ENCODE results near the gene CCDC92. TPM values are rescaled to one million over a fixed set of nuclear protein-coding genes. Genes with fewer than 3 reads are reported as not detected.

The CCDC92 gene
- total and polyA plus RNA-seq, 2 donors (not counting 1 experiment from before 2014, with no cell fraction given), result 26.6 to 36.2 TPM

GRCh38 chr12:123967121-123967586, 5.5 kb downstream of the CCDC92 start:
- Histone ChIP-seq H3K27ac (ENCODE audit: low read length in 2 of 2) (no peak overlapping the region), H3K4me3 (ENCODE audit: control extremely low read depth in 1 of 5, extremely low read depth in 1 of 5, insufficient read depth in 1 of 5, low read depth in 2 of 5, low read length in 4 of 5) (no peak overlapping the region), H3K9ac (ENCODE audit: low read length) (no peak overlapping the region), H3K4me2 (replicated peaks; ENCODE audit: low read depth, low read length, poor library complexity, severe bottlenecking) (no peak overlapping the region), H3K9me3 (ENCODE audit: control extremely low read depth in 1 of 3, control insufficient read depth in 2 of 3, insufficient read depth in 1 of 3, low read length in 2 of 3) (no peaks in the 10 kb centered on the region), H4K20me1 (ENCODE audit: control insufficient read depth, insufficient read depth, low read length, poor library complexity, severe bottlenecking) (no peaks in the 10 kb centered on the region), H3K27me3 (replicated peaks in 1 of 4; ENCODE audit: control extremely low read depth in 1 of 4, control insufficient read depth in 3 of 4, insufficient read depth in 4 of 4, low read length in 3 of 4) (no peaks in the 10 kb centered on the region), H3K4me1 (ENCODE audit: control insufficient read depth in 2 of 2, insufficient read depth in 2 of 2, low read length in 2 of 2) (peaks cover 6% of the 10 kb centered on the region in 2 donors), H3K36me3 (replicated peaks in 1 of 2; ENCODE audit: control extremely low read depth in 1 of 2, control insufficient read depth in 1 of 2, extremely low read depth in 1 of 2, insufficient read depth in 2 of 2, low read length in 1 of 2) (peaks cover 0 to 3% of the 10 kb centered on the region in 2 experiments), H3K79me2 (ENCODE audit: control insufficient read depth, insufficient read depth, low read length) (peaks cover 21% of the 10 kb centered on the region), H2AFZ (ENCODE audit: insufficient read depth, low read depth, low read length, poor library complexity, severe bottlenecking) (no peak overlapping the region)
- H3K4me3 Mint-ChIP-seq, result no peak overlapping the region
- WGBS (ENCODE audit: insufficient coverage), result 85% methylated on average over 4 of the region's 8 CpGs
- no peaks in the 10 kb centered on the region for H3K27me3 Mint-ChIP-seq
- TF ChIP-seq, protein P1, sequence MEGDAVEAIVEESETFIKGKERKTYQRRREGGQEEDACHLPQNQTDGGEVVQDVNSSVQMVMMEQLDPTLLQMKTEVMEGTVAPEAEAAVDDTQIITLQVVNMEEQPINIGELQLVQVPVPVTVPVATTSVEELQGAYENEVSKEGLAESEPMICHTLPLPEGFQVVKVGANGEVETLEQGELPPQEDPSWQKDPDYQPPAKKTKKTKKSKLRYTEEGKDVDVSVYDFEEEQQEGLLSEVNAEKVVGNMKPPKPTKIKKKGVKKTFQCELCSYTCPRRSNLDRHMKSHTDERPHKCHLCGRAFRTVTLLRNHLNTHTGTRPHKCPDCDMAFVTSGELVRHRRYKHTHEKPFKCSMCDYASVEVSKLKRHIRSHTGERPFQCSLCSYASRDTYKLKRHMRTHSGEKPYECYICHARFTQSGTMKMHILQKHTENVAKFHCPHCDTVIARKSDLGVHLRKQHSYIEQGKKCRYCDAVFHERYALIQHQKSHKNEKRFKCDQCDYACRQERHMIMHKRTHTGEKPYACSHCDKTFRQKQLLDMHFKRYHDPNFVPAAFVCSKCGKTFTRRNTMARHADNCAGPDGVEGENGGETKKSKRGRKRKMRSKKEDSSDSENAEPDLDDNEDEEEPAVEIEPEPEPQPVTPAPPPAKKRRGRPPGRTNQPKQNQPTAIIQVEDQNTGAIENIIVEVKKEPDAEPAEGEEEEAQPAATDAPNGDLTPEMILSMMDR (IDR thresholded peaks at IDR 0.05), result no peak
- no peak for TF ChIP-seq EZH2 (IDR thresholded peaks at IDR 0.05; ENCODE audit: borderline replicate concordance, insufficient read depth, low read depth, low read length, poor library complexity, severe bottlenecking)
- ChIA-PET CTCF (no interaction called here), POLR2A (no interaction called here)
- no peak overlapping the region for H3K27ac Mint-ChIP-seq
- intact Hi-C loops (cut with micrococcal nuclease), result no loop called here
- H3K4me1 Mint-ChIP-seq, result peaks cover 5% of the 10 kb centered on the region
- ATAC-seq (ENCODE audit: low read depth) (no peak), DNase-seq (no peak)
- no peaks in the 10 kb centered on the region for H3K9me3 Mint-ChIP-seq (ENCODE audit: insufficient read depth)

- no peaks in the 10 kb centered on the region for H4K20me1 ChIP-seq (ENCODE audit: control insufficient read depth, insufficient read depth, low read length, poor library complexity, severe bottlenecking)
- H3K27me3 ChIP-seq (replicated peaks in 1 of 4; ENCODE audit: control extremely low read depth in 1 of 4, control insufficient read depth in 3 of 4, insufficient read depth in 4 of 4, low read length in 3 of 4), result no peaks in the 10 kb centered on the region
- WGBS (ENCODE audit: insufficient coverage), result 100% methylated on average over 3 of the region's 3 CpGs
- Mint-ChIP-seq H3K9me3 (ENCODE audit: insufficient read depth) (no peaks in the 10 kb centered on the region), H3K4me1 (peaks cover 3% of the 10 kb centered on the region), H3K27ac (no peak overlapping the region), H3K27me3 (no peaks in the 10 kb centered on the region), H3K4me3 (no peak overlapping the region)
- no peak for ATAC-seq (ENCODE audit: low read depth)
- ChIA-PET CTCF (no interaction called here), POLR2A (no interaction called here)
- no peak overlapping the region for H3K9ac ChIP-seq (ENCODE audit: low read length)
- intact Hi-C loops (cut with micrococcal nuclease), result no loop called here
- H3K27ac ChIP-seq (ENCODE audit: low read length in 2 of 2), result no peak overlapping the region
- peaks cover 0 to 3% of the 10 kb centered on the region in 2 experiments for H3K36me3 ChIP-seq (replicated peaks in 1 of 2; ENCODE audit: control extremely low read depth in 1 of 2, control insufficient read depth in 1 of 2, extremely low read depth in 1 of 2, insufficient read depth in 2 of 2, low read length in 1 of 2)
- no peak overlapping the region for H3K4me2 ChIP-seq (replicated peaks; ENCODE audit: low read depth, low read length, poor library complexity, severe bottlenecking)
- no peaks in the 10 kb centered on the region for H3K9me3 ChIP-seq (ENCODE audit: control extremely low read depth in 1 of 3, control insufficient read depth in 2 of 3, insufficient read depth in 1 of 3, low read length in 2 of 3)
- peaks cover 21% of the 10 kb centered on the region for H3K79me2 ChIP-seq (ENCODE audit: control insufficient read depth, insufficient read depth, low read length)
- peaks cover 3 to 5% of the 10 kb centered on the region in 2 donors for H3K4me1 ChIP-seq (ENCODE audit: control insufficient read depth in 2 of 2, insufficient read depth in 2 of 2, low read length in 2 of 2)
- TF ChIP-seq, protein P1 (IDR thresholded peaks at IDR 0.05), result no peak
- TF ChIP-seq EZH2 (IDR thresholded peaks at IDR 0.05; ENCODE audit: borderline replicate concordance, insufficient read depth, low read depth, low read length, poor library complexity, severe bottlenecking), result no peak
- H2AFZ ChIP-seq (ENCODE audit: insufficient read depth, low read depth, low read length, poor library complexity, severe bottlenecking), result no peak overlapping the region
- H3K4me3 ChIP-seq (ENCODE audit: control extremely low read depth in 1 of 5, extremely low read depth in 1 of 5, insufficient read depth in 1 of 5, low read depth in 2 of 5, low read length in 4 of 5), result no peak overlapping the region
- no peak for DNase-seq
Observed at GRCh38 chr12:123966596-123966995, 6.0 kb downstream of the CCDC92 start.
